HEK293T (cell line): ENCODE measurements around the gene TNS2.

Source experiments
- CTCF ChIA-PET: fragments of 350-600 bp; formaldehyde crosslinking; extraction: SDS; loops from one replicate; lab custom pipeline; 2021; ENCODE audit warnings: antibody characterized with exemption, inconsistent platforms; lab: Yijun Ruan, JAX
- POLR2A ChIA-PET: fragments of 350-600 bp; formaldehyde crosslinking; extraction: SDS; loops from one replicate; lab custom pipeline; 2020; ENCODE audit warnings: antibody characterized with exemption, inconsistent platforms; lab: Yijun Ruan, JAX
- DNase-seq: peaks from one replicate; pipeline ENCODE4 v3.0.0; 2012; ENCODE audit warnings: mixed read lengths; ENCODE audit errors: extremely low spot score
- ARNT ChIP-seq: fragments of 450-650 bp; IDR thresholded peaks from 2 replicates; pipeline ENCODE4 v1.6.1; 2017; ENCODE audit warnings: mild to moderate bottlenecking
- BHLHE40 ChIP-seq: fragments of 450-650 bp; IDR thresholded peaks from 2 replicates; pipeline ENCODE4 v1.6.1; 2016; ENCODE audit warnings: mild to moderate bottlenecking, moderate library complexity, borderline replicate concordance
- CTBP1 ChIP-seq: fragments of 450-650 bp; IDR thresholded peaks from 2 replicates; pipeline ENCODE4 v1.6.1; 2016; ENCODE audit warnings: borderline replicate concordance
- ELF4 ChIP-seq: fragments of 450-650 bp; IDR thresholded peaks from 2 replicates; pipeline ENCODE4 v1.6.1; 2017; ENCODE audit warnings: antibody characterized with exemption
- FOXA1 ChIP-seq: fragments of 450-650 bp; IDR thresholded peaks from 2 replicates; pipeline ENCODE4 v1.6.1; 2016; ENCODE audit warnings: mild to moderate bottlenecking
- FOXK2 ChIP-seq: fragments of 450-650 bp; IDR thresholded peaks from 2 replicates; pipeline ENCODE4 v1.6.1; 2016; ENCODE audit warnings: mild to moderate bottlenecking
- FOXM1 ChIP-seq: fragments of 450-650 bp; IDR thresholded peaks from 2 replicates; pipeline ENCODE4 v1.6.1; 2017; ENCODE audit warnings: mild to moderate bottlenecking, borderline replicate concordance
- HDGF ChIP-seq: fragments of 450-650 bp; IDR thresholded peaks from 2 replicates; pipeline ENCODE4 v1.6.1; 2017; ENCODE audit warnings: antibody characterized with exemption, borderline replicate concordance
- L3MBTL2 ChIP-seq: fragments of 450-650 bp; conservative IDR thresholded peaks from 2 replicates; pipeline ENCODE4 v1.6.1; 2016; ENCODE audit warnings: mild to moderate bottlenecking
- LEF1 ChIP-seq: fragments of 450-650 bp; IDR thresholded peaks from 2 replicates; pipeline ENCODE4 v1.6.1; 2017; ENCODE audit warnings: mild to moderate bottlenecking, borderline replicate concordance
- NFRKB ChIP-seq: fragments of 450-650 bp; IDR thresholded peaks from 2 replicates; pipeline ENCODE4 v1.6.1; 2016; ENCODE audit warnings: mild to moderate bottlenecking, moderate library complexity
- SP1 ChIP-seq: fragments of 450-650 bp; IDR thresholded peaks from 2 replicates; pipeline ENCODE4 v1.6.1; 2017
- SUZ12 ChIP-seq: fragments of 450-650 bp; IDR thresholded peaks from 2 replicates; pipeline ENCODE4 v1.6.1; 2016; ENCODE audit warnings: mild to moderate bottlenecking
- TARDBP ChIP-seq: fragments of 450-650 bp; IDR thresholded peaks from 2 replicates; pipeline ENCODE4 v1.6.1; 2016
- ZNF384 ChIP-seq: fragments of 450-650 bp; IDR thresholded peaks from 2 replicates; pipeline ENCODE4 v1.6.1; 2016
- TF ChIP-seq, protein P1 (sequence below): fragments of 450-650 bp; IDR thresholded peaks from 2 replicates; pipeline ENCODE4 v1.6.1; 2016

TNS2 gene

DNA sequence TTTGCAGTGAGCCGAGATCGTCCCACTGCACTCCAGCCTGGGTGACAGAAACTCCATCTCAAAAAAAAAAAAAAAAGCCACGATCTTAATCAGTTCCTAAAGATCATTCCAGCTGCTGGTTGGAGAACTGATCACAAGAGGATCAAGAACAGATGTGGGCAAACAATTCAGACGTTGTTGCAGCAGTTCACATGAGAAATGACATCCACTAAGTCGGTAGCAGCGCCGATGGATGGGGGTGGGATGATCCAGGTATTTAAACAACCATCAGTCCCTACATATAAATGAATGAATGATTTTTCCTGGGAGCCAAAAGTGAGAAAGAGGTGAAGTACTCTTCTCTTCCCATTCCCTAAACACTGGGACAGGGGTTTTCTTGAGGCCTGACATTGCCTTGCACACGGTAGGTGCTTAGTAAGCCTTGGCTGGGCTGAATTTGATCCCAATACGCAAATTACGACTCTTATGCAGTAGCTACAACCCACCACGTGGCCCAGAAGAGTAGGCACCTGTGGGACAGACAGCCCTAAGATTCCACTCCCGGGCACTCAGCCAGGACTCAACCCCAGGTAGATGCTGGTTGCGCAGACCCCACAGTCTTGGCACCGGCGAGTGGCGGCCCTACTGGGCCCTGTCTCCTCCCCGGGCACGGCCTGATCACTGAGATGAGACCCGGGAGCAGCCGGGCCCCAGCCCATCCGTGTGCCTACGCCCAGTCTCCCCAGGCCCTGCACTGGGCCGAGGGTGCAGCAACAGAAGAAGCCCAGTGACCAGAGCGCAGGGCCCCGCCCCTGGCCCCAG lies 28.8 kb downstream of the TNS2 start:
- TF ChIP-seq ARNT (no peak), L3MBTL2 (0 out of 2 replicates have a peak, but pooled peaks have one; percentile 8)
- ChIA-PET CTCF (interaction anchor here (1.0 to 1.9 kb wide), 4 partner anchors 10 to 25 kb away, joined by 3 to 18 read pairs (median 6); partner anchors contain the start of gene SOAT2), POLR2A (interaction anchor here (0.6 to 2.7 kb wide), 29 partner anchors 8 to 301 kb away, joined by 3 to 23 read pairs (median 5); partner anchors contain the start of genes AAAS, CSAD, EIF4B and ESPL1)
- no peak for DNase-seq

DNA sequence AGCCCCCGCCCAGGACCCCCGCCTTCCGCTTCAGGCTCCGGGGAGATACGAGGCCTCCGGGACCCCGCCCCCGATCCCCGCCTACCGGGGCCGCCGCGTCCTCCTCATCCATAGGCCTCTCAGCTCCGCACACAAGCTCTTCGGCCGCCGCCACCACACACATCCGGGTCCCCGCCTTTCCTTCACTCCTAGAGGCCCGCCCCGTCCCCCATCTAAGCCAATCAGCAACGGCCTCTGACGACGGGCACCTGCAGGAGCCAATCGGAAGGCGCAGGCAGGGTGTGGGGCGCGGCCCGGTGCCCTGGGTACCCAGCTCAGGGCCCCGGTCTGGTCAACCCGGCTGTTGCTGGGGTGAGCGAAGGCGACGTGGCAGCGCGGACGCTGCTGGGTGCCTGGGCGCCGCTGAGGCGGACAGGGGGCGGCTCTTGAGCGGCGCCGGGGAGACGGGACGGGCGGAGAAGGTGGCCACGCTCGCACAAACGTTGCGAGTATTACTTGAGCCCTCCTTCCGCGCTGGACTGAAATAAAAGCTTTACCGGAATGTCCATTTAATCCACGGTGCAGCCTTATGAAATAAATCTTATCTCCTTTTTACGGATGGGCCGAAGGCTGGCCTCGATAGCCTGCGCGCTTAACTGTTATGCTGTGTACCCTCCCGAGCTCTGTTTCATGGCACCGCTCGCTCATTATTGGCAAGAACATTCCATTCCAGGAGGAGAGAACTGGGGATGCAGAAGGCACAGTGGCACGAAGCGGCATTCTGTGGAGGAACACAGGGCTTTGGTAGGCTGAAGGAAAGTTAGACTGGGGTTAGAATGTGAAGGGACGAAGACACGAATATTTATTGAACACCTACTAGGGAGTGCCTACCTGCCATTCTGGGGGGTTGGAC lies 29.6 kb downstream of the TNS2 start, which contains the start of gene SPRYD3:
TSS of gene SPRYD3 (minus strand) at position 165 of the 892 bp plus-strand sequence. CDS start at position 108, 57 bp downstream.
- TF ChIP-seq ELF4 (peak; percentile 74), HDGF (no peak), SUZ12 (no peak), FOXK2 (no peak), ARNT (no peak), CTBP1 (no peak), NFRKB (no peak), L3MBTL2 (peak; percentile 7; the same call in 1 of the 2 replicates), BHLHE40 (no peak), LEF1 (no peak), ZNF384 (no peak), SP1 (no peak), FOXM1 (no peak), FOXA1 (no peak), TARDBP (no peak)
- TF ChIP-seq, protein P1, sequence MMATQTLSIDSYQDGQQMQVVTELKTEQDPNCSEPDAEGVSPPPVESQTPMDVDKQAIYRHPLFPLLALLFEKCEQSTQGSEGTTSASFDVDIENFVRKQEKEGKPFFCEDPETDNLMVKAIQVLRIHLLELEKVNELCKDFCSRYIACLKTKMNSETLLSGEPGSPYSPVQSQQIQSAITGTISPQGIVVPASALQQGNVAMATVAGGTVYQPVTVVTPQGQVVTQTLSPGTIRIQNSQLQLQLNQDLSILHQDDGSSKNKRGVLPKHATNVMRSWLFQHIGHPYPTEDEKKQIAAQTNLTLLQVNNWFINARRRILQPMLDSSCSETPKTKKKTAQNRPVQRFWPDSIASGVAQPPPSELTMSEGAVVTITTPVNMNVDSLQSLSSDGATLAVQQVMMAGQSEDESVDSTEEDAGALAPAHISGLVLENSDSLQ = peak; percentile 99
- ChIA-PET CTCF (interaction anchor here (0.6 to 1.9 kb wide), 5 partner anchors 11 to 275 kb away, joined by 3 to 18 read pairs (median 4); partner anchors contain the start of gene SOAT2), POLR2A (interaction anchor here (0.6 to 2.7 kb wide), 29 partner anchors 8 to 300 kb away, joined by 3 to 23 read pairs (median 5); partner anchors contain the start of genes AAAS, CSAD, EIF4B and ESPL1)
- DNase-seq = peak; percentile 99

DNA sequence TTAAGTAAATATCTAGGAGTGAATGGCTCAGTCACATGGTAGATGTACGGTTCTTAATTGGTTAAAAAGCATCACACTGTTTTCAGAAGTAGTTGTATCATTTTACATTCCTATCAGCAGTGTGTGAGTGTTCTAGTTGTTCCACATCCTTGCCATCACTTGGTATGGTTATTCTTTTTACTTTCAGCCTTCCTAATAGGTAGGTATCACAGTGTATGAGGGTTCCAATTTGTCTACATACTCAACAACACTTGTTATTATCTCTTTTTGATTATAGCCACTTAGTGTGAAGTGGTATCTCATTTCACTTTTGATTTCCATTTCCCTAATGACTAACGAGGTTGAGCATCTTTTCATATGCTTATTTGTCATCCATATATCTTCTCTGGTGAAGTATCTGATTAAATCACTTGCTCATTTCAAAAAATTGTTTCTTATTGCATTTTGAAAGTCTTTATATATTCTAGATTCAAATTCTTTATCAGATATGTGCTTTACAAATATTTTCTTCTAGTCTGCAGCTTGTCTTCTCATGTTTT lies 32.8 kb downstream of the TNS2 start:
- no peak for DNase-seq

DNA sequence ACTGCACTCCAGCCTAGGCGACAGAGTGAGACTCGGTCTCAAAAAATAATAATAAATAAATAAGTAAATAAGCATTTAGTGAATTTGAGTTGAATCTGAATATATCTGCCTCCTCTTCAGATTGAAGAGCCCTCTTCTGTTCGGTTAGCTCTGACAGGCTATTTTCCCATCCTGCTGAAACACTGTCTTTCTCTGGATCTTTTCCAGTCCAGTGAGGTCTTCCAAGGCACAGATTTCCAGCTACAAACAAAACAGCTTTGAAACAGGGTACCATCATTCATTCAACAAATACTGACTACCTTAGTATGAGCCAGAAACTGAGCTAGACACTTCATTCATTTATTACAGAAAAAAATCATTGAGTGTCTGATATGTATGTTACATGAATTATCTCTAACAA lies 36.5 kb downstream of the TNS2 start:
- TF ChIP-seq SP1 (no peak), ZNF384 (no peak), FOXK2 (no peak), CTBP1 (no peak), TARDBP (no peak), NFRKB (no peak), HDGF (no peak), FOXA1 (no peak), SUZ12 (no peak), L3MBTL2 (no peak), ELF4 (no peak), BHLHE40 (no peak), FOXM1 (no peak), LEF1 (no peak), ARNT (no peak)
- TF ChIP-seq, protein P1 = no peak
- DNase-seq = no peak
- ChIA-PET POLR2A (interaction anchor here (1.2 kb wide), 1 partner anchor 21 kb away, joined by 3 read pairs; no protein-coding TSS in a partner anchor), CTCF (no interaction called here)

More for the DNA sequence above, 32.8 kb downstream of the TNS2 start:
- ChIA-PET POLR2A (no interaction called here), CTCF (interaction anchor here (0.6 to 0.8 kb wide), 2 partner anchors 17 to 542 kb away, joined by 3 read pairs; no protein-coding TSS in a partner anchor)
- TF ChIP-seq, protein P1 = no peak
- TF ChIP-seq ARNT (no peak), ELF4 (no peak), L3MBTL2 (no peak), SP1 (no peak), FOXA1 (no peak), TARDBP (no peak), LEF1 (no peak), BHLHE40 (no peak), ZNF384 (no peak), HDGF (no peak), CTBP1 (no peak), FOXK2 (no peak), NFRKB (no peak), FOXM1 (no peak), SUZ12 (no peak)
